Activated CD8-positive, alpha-beta T cell treated with anti-CD3 and anti-CD28 coated beads for 36 hours (primary cell): ENCODE data around the gene ATP5PD. TPM values are rescaled to one million over a fixed set of nuclear protein-coding genes. Genes with fewer than 3 reads are reported as not detected.
A peak's percentile ranks its signal among the peaks of the same experiment; 100 is the strongest.

Experiments used
- ATAC-seq: fragments of 200-7000 bp; cut with Tn5 transposase; one replicate; pipeline ENCODE4 v1.10.0; 2021; ENCODE audit warnings: mild to moderate bottlenecking, moderate library complexity
- CTCF ChIA-PET: fragments of 350-600 bp; sonication (Branson Sonifier 250); formaldehyde crosslinking; loops from one replicate; lab custom pipeline; 2021; ENCODE audit warnings: antibody characterized with exemption; lab: Charles Lee
- POLR2A ChIA-PET: fragments of 350-600 bp; sonication (Branson Sonifier 250); formaldehyde crosslinking; loops from one replicate; lab custom pipeline; 2021; ENCODE audit warnings: antibody characterized with exemption; lab: Charles Lee
- DNase-seq: peaks from one replicate; pipeline ENCODE4 v3.0.0-alpha.2; 2020
- H3K27ac Mint-ChIP-seq: one replicate; pipeline ENCODE4 v1.8.0; 2021; ENCODE audit warnings: mild to moderate bottlenecking, mixed read lengths
- H3K27me3 Mint-ChIP-seq: one replicate; pipeline ENCODE4 v1.8.0; 2021; ENCODE audit warnings: mixed read lengths
- H3K36me3 Mint-ChIP-seq: one replicate; pipeline ENCODE4 v1.8.0; 2021; ENCODE audit warnings: low read depth, mixed read lengths
- H3K4me1 Mint-ChIP-seq: one replicate; pipeline ENCODE4 v1.8.0; 2021; ENCODE audit warnings: low read depth, mixed read lengths
- H3K4me3 Mint-ChIP-seq: one replicate; pipeline ENCODE4 v1.8.0; 2021; ENCODE audit warnings: mild to moderate bottlenecking, moderate library complexity, mixed read lengths
- H3K9me3 Mint-ChIP-seq: one replicate; pipeline ENCODE4 v1.8.0; 2021; ENCODE audit warnings: mixed read lengths
- CTCF ChIP-seq: fragments of 200-600 bp; IDR thresholded peaks from one replicate; pipeline ENCODE4 v1.8.0; 2022; ENCODE audit warnings: antibody characterized with exemption, mild to moderate bottlenecking
- intact Hi-C: fragments of 100-400 bp; cut with micrococcal nuclease; formaldehyde crosslinking; loops from one replicate; pipeline ENCODE4 v1.10.0; 2022
- total RNA-seq, 2 experiments: library from RNA; stranded (reverse); gene quantifications; one replicate each; pipeline ENCODE4 v1.2.3, GENCODE V29; 2021

ATP5PD gene
- 100 to 1,000 TPM; 177 to 183 TPM for total RNA-seq

- Mint-ChIP-seq H3K27ac (peak within 1 kb of the TSS; percentile 92), H3K4me3 (peak within 1 kb of the TSS; percentile 98), H3K9me3 (no peaks in the 10 kb centered on the region), H3K36me3 (peaks cover 7% of the 10 kb centered on the region), H3K4me1 (peaks cover 40% of the 10 kb centered on the region), H3K27me3 (no peaks in the 10 kb centered on the region)
- TF ChIP-seq CTCF, result no peak
- intact Hi-C loops, result no loop called here
- ChIA-PET CTCF (interaction anchor here (0.5 to 1.2 kb wide), 4 partner anchors 35 to 184 kb away, joined by 3 to 4 read pairs (median 3); partner anchors contain the start of gene MRPL58), POLR2A (interaction anchor here (0.6 to 2.1 kb wide), 7 partner anchors 8 to 99 kb away, joined by 3 to 14 read pairs (median 5); partner anchors contain the start of gene MRPL58)
- DNase-seq (peak; percentile 96), ATAC-seq (peak; percentile 95)
Measured at GRCh38 chr17:75046407-75047289, at the start of gene ATP5PD, which contains the start of gene KCTD2. TSS of gene ATP5PD (minus strand) at chr17:75046969. CDS start at chr17:75042650, 4,319 bp downstream. TSS of gene KCTD2 (plus strand) at chr17:75047225. CDS start at chr17:75047251, 26 bp downstream.

GRCh38 chr17:75096082-75096625 lies 49.4 kb upstream of the ATP5PD start:
- no peaks in the 10 kb centered on the region for H3K27me3 Mint-ChIP-seq
- no peak for DNase-seq
- CTCF ChIA-PET, result interaction anchor here (1.5 to 4.6 kb wide), 2 partner anchors 8 to 10 kb away, joined by 5 to 14 read pairs; no protein-coding TSS in a partner anchor
- intact Hi-C loops, result no loop called here
- POLR2A ChIA-PET, result no interaction called here
- ATAC-seq, result no peak
- no peaks in the 10 kb centered on the region for H3K9me3 Mint-ChIP-seq
- H3K4me3 Mint-ChIP-seq, result no peak overlapping the region
- no peaks in the 10 kb centered on the region for H3K4me1 Mint-ChIP-seq
- TF ChIP-seq CTCF, result no peak
- H3K27ac Mint-ChIP-seq, result no peak overlapping the region
- H3K36me3 Mint-ChIP-seq, result no peaks in the 10 kb centered on the region

- H3K9me3 Mint-ChIP-seq, result no peaks in the 10 kb centered on the region
- POLR2A ChIA-PET, result no interaction called here
- H3K27me3 Mint-ChIP-seq, result no peaks in the 10 kb centered on the region
- no peak for TF ChIP-seq CTCF
- H3K4me3 Mint-ChIP-seq, result no peak overlapping the region
- ATAC-seq (no peak), DNase-seq (no peak)
- H3K4me1 Mint-ChIP-seq, result no peaks in the 10 kb centered on the region
- intact Hi-C loops, result no loop called here
- no peaks in the 10 kb centered on the region for H3K36me3 Mint-ChIP-seq
- CTCF ChIA-PET, result interaction anchor here (4.6 kb wide), 1 partner anchor 11 kb away, joined by 14 read pairs; no protein-coding TSS in a partner anchor
- no peak overlapping the region for H3K27ac Mint-ChIP-seq
Measured at GRCh38 chr17:75094871-75095399, 48.2 kb upstream of the ATP5PD start.

GRCh38 chr17:75093548-75094158 lies 46.9 kb upstream of the ATP5PD start:
- ChIA-PET POLR2A (no interaction called here), CTCF (interaction anchor here (4.6 kb wide), 1 partner anchor 13 kb away, joined by 14 read pairs; no protein-coding TSS in a partner anchor)
- intact Hi-C loops, result no loop called here
- no peak for TF ChIP-seq CTCF
- no peak for ATAC-seq
- no peak for DNase-seq
- Mint-ChIP-seq H3K36me3 (no peaks in the 10 kb centered on the region), H3K4me3 (no peak overlapping the region), H3K27ac (no peak overlapping the region), H3K27me3 (no peaks in the 10 kb centered on the region), H3K4me1 (peaks cover 9% of the 10 kb centered on the region), H3K9me3 (no peaks in the 10 kb centered on the region)
